IPS DF 19.7 (cell line): ENCODE results near the gene CLEC11A.
"Not testable (repeated sequence)": the region's sequence is repeated elsewhere in the genome, so short reads cannot be mapped to it uniquely, and the experiment has no call there.

Experiments used
- DNase-seq: peaks from one replicate; pipeline ENCODE4 v3.0.0-alpha.2; 2013; ENCODE audit warnings: low read depth, low spot score

CLEC11A gene

GRCh38 chr19:50721441-50722137 lies 1.6 kb upstream of the CLEC11A start:
- DNase-seq: no peak

- DNase-seq: no peak
These were observed 757 bp upstream of the CLEC11A start for GRCh38 chr19:50722201-50723013.

GRCh38 chr19:50723735-50724521 lies 764 bp downstream of the CLEC11A start:
- DNase-seq: no peak

GRCh38 chr19:50724522-50725217 lies 1.5 kb downstream of the CLEC11A start:
- peak; percentile 84 for DNase-seq

- no peak for DNase-seq
These were observed 2.2 kb downstream of the CLEC11A start for GRCh38 chr19:50725218-50725910.

GRCh38 chr19:50725911-50726230 lies 2.7 kb downstream of the CLEC11A start:
- DNase-seq: no peak

GRCh38 chr19:50728084-50728737 lies 5.0 kb downstream of the CLEC11A start:
- peak; percentile 93 for DNase-seq

GRCh38 chr19:50729894-50730293 lies 6.7 kb downstream of the CLEC11A start:
- no peak for DNase-seq

GRCh38 chr19:50735869-50736268 lies 12.7 kb downstream of the CLEC11A start:
- DNase-seq: no peak

GRCh38 chr19:50736338-50736737 lies 13.2 kb downstream of the CLEC11A start:
- no peak for DNase-seq

GRCh38 chr19:50739132-50739913 lies 16.2 kb downstream of the CLEC11A start:
- DNase-seq: no peak

GRCh38 chr19:50739914-50740426 lies 16.8 kb downstream of the CLEC11A start:
- no peak for DNase-seq

- no peak for DNase-seq
These were observed 18.2 kb downstream of the CLEC11A start for GRCh38 chr19:50741179-50741933.

- DNase-seq: no peak
These were observed 20.4 kb downstream of the CLEC11A start for GRCh38 chr19:50743537-50743936.

- no peak for DNase-seq
These were observed 22.1 kb downstream of the CLEC11A start for GRCh38 chr19:50745221-50745620.

- DNase-seq: not testable (repeated sequence)
These were observed 24.0 kb downstream of the CLEC11A start for GRCh38 chr19:50747141-50747540.

GRCh38 chr19:50749490-50749889 lies 26.3 kb downstream of the CLEC11A start:
- DNase-seq: no peak

GRCh38 chr19:50750010-50750409 lies 26.8 kb downstream of the CLEC11A start:
- no peak for DNase-seq

GRCh38 chr19:50753879-50754278 lies 30.7 kb downstream of the CLEC11A start:
- DNase-seq: no peak
